ENCODE results near the gene FBXO11. TPM values are rescaled to one million over a fixed set of nuclear protein-coding genes. Genes with fewer than 3 reads are reported as not detected.

FBXO11 gene
- total and polyA plus RNA-seq, 10 of the 15 experiments (the other 5 are each of a cell fraction or from before 2014, with no cell fraction given) = 5.9 to 38.9 (median 22.5) TPM

DNA sequence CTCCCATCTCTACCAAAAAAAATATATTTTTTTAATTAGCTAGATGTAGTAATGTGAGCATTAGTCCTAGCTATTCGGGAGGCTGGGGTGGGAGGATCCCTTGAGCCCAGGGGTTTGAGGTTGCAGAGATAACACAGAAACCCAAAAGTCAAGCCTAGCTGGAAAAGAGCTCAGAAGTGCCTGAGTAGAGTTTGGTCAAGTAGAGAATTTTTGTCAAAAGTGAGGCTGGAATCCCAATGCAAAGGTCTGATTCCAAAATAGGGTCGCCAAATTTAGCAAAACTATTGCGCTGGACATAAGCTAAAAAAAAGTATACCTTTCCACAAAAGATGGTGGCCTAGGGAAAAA lies 138.8 kb downstream of the FBXO11 start (continued):
- TF ChIP-seq ZNF687 (IDR thresholded peaks at IDR 0.05) = no peak
- TF ChIP-seq IRF3 (IDR thresholded peaks at IDR 0.05) = no peak
- no peak for TF ChIP-seq BACH1 (IDR thresholded peaks at IDR 0.05; ENCODE audit: borderline replicate concordance)
- no peak for TF ChIP-seq PKNOX1 (IDR thresholded peaks at IDR 0.05)

- intact Hi-C loops (cut with micrococcal nuclease; ENCODE audit: unreplicated experiment) = loop anchor here (1.0 kb wide), 1 partner anchor 28 kb away; no protein-coding TSS in a partner anchor
- ATAC-seq = peak; percentile 6
- H3K27me3 ChIP-seq (replicated peaks in 1 of 2; ENCODE audit: control insufficient read depth in 2 of 2, insufficient read depth in 2 of 2, low read length in 1 of 2) = no peaks in the 10 kb centered on the region
- POLR2A ChIA-PET = interaction anchor here (0.7 to 4.2 kb wide), 3 partner anchors 27 to 231 kb away, joined by 7 to 43 read pairs (median 8); no protein-coding TSS in a partner anchor
- TSS peak; percentile 99 for BruUV-seq (replicated peaks)
- H3K4me1 ChIP-seq (ENCODE audit: control insufficient read depth, insufficient read depth, low read length) = peaks cover 33% of the 10 kb centered on the region
- RAD21 ChIA-PET (ENCODE audit: unreplicated experiment) = interaction anchor here (0.9 to 6.0 kb wide), 9 partner anchors 10 to 451 kb away, joined by 3 to 54 read pairs (median 5); partner anchors contain the start of gene MSH6
- H3K9me3 ChIP-seq (replicated peaks; ENCODE audit: control insufficient read depth, insufficient read depth, low read length) = peaks cover 8% of the 10 kb centered on the region; the same call in 2 of the 3 replicates
- SMC1A ChIA-PET (ENCODE audit: uncharacterized antibody, unreplicated experiment) = interaction anchor here (1.1 to 4.5 kb wide), 10 partner anchors 10 to 364 kb away, joined by 3 to 36 read pairs (median 4); no protein-coding TSS in a partner anchor
- H3K4me3 ChIP-seq = no peak overlapping the region
- DNase-seq (ENCODE audit: low read depth, low spot score) = no peak
- H3K36me3 ChIP-seq (ENCODE audit: control insufficient read depth in 2 of 2, insufficient read depth in 2 of 2, low read length in 1 of 2) = no peaks in the 10 kb centered on the region
- no peaks in the 10 kb centered on the region for H3K79me2 ChIP-seq (ENCODE audit: control insufficient read depth, insufficient read depth, low read length)
- H4K20me1 ChIP-seq (ENCODE audit: control insufficient read depth, insufficient read depth) = no peaks in the 10 kb centered on the region
- peak overlapping the region; percentile 54 for H2AFZ ChIP-seq (ENCODE audit: control insufficient read depth, low read depth, low read length)
- H3K9ac ChIP-seq (ENCODE audit: control insufficient read depth, insufficient read depth, low read length) = peak overlapping the region; percentile 49
- in situ Hi-C loops (cut with MboI) = no loop called here
- H3K4me2 ChIP-seq (ENCODE audit: control insufficient read depth, insufficient read depth) = peak overlapping the region; percentile 52
- 13% methylated on average over 10 of the region's 10 CpGs for WGBS (ENCODE audit: insufficient coverage, insufficient replicate concordance, low lambda C conversion rate, missing lambda C conversion rate)
- CTCF ChIA-PET = interaction anchor here (0.6 to 2.1 kb wide), 9 partner anchors 11 to 417 kb away, joined by 3 to 6 read pairs (median 3); no protein-coding TSS in a partner anchor
- FAIRE-seq = no peak
- peak overlapping the region; percentile 87 for H3K27ac ChIP-seq (ENCODE audit: control insufficient read depth, insufficient read depth)
- TF ChIP-seq MLLT1 (IDR thresholded peaks at IDR 0.05) (peak; percentile 87; the same call in 1 of the 2 replicates), ZBTB4 (CRISPR knock-in tag; IDR thresholded peaks at IDR 0.05) (peak; percentile 43; the same call in 1 of the 2 replicates), SMARCA5 (IDR thresholded peaks at IDR 0.05) (peak; percentile 72; the same call in 1 of the 2 replicates), HDGF (IDR thresholded peaks at IDR 0.05) (no peak), ZNF207 (IDR thresholded peaks at IDR 0.05; ENCODE audit: borderline replicate concordance) (no peak)
Measured at GRCh38 chr2:47751856-47752414, 154.4 kb downstream of the FBXO11 start.

Data from GM12878 (cell line).